Fibroblast of villous mesenchyme (primary cell): ENCODE data around the gene ZNF367. TPM values are rescaled to one million over a fixed set of nuclear protein-coding genes. Genes with fewer than 3 reads are reported as not detected.

ENCODE experiments used
- DNase-seq: peaks from one replicate; pipeline ENCODE4 v3.0.0-alpha.2; 2010; ENCODE audit warnings: low read depth
- H3K4me3 ChIP-seq: 2 replicates; pipeline ENCODE4 v1.5.1; 2011; ENCODE audit warnings: low read depth, mild to moderate bottlenecking, low read length
- total RNA-seq: library from RNA; depleted of rRNA; stranded (reverse); fragments of >200 nt; gene quantifications from 2 replicates; pipeline ENCODE4 v1.2.3, GENCODE V29; 2012
- TF ChIP-seq, protein P1 (sequence below): IDR thresholded peaks from 2 replicates; pipeline ENCODE4 v1.5.1; 2012; ENCODE audit warnings: low read depth, mild to moderate bottlenecking, low read length; ENCODE audit not compliant: insufficient read depth

Gene ZNF367
- total RNA-seq, 1 donor = 5.6 TPM

DNA sequence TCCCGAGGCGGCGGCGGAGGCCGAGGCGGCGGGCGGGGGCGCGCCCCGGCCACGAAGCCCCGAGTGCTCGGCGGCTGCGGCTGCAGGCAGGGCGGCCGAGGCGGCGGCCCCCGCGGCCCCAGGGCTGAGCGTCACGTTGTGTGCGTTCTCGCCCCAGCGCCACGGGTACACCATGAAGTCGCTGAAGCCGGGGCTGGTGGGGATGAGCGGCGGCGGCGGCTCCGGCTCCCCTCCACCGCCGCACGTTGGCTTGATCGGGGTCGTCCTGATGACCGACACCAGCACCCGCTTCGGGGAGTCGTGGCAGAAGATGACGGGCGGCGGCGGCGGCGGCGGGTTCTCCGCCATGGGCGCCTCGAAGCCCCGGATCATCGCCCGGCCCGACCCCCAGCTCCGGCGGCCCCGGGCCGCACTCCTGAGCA is 498 bp downstream of the ZNF367 start:
- DNase-seq = no peak
- H3K4me3 ChIP-seq = peak overlapping the region; percentile 92
- TF ChIP-seq, protein P1, sequence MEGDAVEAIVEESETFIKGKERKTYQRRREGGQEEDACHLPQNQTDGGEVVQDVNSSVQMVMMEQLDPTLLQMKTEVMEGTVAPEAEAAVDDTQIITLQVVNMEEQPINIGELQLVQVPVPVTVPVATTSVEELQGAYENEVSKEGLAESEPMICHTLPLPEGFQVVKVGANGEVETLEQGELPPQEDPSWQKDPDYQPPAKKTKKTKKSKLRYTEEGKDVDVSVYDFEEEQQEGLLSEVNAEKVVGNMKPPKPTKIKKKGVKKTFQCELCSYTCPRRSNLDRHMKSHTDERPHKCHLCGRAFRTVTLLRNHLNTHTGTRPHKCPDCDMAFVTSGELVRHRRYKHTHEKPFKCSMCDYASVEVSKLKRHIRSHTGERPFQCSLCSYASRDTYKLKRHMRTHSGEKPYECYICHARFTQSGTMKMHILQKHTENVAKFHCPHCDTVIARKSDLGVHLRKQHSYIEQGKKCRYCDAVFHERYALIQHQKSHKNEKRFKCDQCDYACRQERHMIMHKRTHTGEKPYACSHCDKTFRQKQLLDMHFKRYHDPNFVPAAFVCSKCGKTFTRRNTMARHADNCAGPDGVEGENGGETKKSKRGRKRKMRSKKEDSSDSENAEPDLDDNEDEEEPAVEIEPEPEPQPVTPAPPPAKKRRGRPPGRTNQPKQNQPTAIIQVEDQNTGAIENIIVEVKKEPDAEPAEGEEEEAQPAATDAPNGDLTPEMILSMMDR = no peak

DNA sequence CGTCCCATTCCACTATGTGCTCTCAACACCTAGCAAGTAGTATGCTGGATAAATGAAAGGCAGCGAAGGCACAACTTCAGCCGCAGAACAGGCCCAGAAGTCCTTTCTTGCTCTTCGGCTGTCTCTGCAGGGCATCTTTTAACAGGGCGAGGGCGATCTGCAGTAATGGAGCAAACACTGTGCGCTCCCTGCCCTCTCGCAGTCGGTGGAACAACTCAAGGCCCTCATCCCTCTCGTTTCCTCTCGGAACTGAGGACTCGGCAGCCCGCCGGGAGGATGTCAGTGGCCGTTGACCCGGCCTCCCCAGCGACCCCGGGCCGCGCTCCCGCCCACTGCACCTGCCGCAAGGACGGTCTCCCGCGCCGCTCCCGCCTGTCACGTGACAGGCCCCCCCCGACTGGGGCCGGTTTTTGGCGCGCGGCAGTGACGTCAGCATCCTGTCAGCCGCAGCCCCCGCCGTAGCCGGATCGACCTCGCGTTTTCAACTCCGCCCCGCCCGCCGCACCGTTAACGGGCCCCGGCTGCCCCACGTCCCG is 1.1 kb downstream of the ZNF367 start:
- peak overlapping the region; percentile 92 for H3K4me3 ChIP-seq
- peak; percentile 82 for DNase-seq
- TF ChIP-seq, protein P1 = peak; percentile 10

DNA sequence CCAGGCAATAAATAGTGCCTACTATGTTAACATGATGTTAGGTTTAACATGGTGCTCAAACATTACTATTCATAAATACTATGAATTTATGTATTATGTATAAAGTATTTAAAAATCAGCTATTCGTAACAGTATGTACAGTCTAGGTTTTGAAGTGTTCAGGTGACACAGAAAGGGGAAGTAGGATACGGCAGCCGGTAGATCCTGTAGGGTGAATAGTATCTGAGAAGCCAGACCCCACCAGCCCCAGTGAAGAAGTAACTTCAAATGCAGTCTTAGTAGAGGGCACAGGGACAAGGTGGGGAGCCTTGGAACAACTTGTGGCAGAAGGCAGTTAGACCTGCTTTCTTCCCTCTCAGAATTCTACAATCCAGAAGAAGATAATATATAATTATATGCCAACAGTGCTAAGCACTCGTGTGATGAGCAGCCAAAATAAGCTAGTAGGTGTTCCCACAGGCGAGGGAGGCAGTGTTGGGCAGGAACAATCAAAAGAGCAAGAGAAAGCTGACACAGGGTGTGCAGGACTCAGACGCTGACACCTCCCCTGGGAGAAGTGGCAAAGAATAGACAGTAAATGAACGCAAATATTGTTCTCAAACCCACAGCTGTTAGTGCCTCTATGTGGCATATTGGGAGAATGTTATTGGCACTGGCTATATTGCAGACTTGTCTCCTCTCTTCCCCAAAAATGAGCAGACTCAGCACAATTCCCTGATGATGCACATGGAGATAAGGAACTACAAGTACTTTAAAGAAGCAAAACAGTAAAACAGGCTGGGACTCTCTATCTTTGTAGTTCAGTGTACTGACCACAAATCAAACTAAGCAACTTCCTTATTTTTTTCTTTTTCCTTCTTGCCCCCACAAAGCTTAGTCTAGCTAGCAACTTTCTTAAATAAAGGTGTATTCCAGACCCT is 4.6 kb downstream of the ZNF367 start:
- H3K4me3 ChIP-seq = no peak overlapping the region
- TF ChIP-seq, protein P1 = no peak
- DNase-seq = no peak

DNA sequence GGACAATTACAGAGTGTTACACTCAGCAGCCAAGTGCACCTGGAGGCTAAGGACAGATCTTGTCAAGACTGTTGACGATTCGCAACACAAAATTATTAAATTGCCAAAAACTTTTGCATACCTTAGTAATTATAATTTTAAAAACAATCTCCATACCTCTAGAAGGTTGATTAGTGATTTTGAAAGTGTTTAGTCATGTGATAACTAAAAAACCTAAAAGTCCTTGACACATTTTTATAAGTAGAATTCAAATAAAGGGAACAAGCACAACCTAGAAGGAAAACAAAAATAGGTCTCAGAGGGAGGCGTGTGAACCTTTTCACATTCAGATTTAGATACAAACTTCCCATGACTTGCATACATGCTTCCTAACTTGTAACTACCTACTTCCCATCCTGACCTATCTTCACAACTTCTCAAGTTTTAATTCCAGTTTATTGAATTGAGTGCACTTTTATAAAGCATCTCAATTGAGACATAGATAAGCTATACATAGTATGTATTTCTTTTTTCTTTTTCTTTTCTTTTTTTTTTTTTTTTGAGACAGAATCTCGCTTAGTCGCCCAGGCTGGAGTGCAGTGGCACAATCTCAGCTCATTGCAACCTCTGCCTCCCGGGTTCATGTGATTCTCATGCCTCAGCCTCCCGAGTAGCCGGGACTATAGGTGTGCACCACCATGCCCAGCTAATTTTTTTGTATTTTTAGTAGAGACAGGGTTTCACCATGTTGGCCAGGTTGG is 5.8 kb downstream of the ZNF367 start:
- no peak for DNase-seq

DNA sequence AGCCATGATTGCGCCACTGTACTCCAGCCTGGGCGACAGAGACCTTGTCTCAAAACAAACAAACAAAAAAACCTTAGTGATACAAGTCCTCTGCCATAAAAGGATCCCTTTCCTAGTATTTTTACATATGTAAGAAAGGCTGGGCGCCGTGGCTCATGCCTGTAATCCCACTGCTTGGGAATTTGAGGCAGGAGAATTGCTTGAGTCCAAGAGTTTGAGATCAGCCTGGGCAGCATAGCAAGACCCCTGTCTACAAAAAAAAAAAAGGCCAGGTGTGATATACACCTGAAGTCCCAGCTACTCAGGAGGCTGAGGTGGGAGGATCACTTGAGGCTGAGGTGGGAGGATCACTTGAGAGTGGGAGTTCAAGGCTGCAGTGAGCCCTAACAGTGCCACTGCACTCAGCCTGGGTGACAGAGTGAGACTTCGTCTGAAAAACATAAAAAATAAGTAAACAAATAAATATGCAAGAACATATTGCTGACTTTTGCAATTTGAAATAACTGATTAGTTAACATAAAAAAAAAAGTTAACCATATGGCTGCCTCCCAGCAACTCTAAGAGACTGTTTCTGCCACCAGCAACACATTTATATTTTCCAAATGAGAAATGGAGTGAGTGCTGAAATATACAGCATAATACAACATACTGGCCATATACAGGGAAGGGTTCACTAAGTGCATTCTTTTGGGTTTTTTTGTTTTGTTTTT is 6.9 kb downstream of the ZNF367 start:
- no peak for DNase-seq
- TF ChIP-seq, protein P1 = no peak
- no peak overlapping the region for H3K4me3 ChIP-seq

More for the DNA sequence above, 5.8 kb downstream of the ZNF367 start:
- TF ChIP-seq, protein P1 = no peak
- H3K4me3 ChIP-seq = no peak overlapping the region
